ENCODE data around the gene ORAI2. TPM values are rescaled to one million over a fixed set of nuclear protein-coding genes. Genes with fewer than 3 reads are reported as not detected.
A peak's percentile ranks its signal among the peaks of the same experiment; 100 is the strongest.

ORAI2 gene
- total RNA-seq, 4 donors from 2014 or later: 2.7 to 6.8 (median 6.4) TPM

GRCh38 chr7:102434039-102434486 is 688 bp downstream of the ORAI2 start:
- no peak for DNase-seq (ENCODE audit: low spot score in 2 of 2)
- TF ChIP-seq POLR2A (IDR thresholded peaks at IDR 0.05): no peak
- TF ChIP-seq, protein P1, sequence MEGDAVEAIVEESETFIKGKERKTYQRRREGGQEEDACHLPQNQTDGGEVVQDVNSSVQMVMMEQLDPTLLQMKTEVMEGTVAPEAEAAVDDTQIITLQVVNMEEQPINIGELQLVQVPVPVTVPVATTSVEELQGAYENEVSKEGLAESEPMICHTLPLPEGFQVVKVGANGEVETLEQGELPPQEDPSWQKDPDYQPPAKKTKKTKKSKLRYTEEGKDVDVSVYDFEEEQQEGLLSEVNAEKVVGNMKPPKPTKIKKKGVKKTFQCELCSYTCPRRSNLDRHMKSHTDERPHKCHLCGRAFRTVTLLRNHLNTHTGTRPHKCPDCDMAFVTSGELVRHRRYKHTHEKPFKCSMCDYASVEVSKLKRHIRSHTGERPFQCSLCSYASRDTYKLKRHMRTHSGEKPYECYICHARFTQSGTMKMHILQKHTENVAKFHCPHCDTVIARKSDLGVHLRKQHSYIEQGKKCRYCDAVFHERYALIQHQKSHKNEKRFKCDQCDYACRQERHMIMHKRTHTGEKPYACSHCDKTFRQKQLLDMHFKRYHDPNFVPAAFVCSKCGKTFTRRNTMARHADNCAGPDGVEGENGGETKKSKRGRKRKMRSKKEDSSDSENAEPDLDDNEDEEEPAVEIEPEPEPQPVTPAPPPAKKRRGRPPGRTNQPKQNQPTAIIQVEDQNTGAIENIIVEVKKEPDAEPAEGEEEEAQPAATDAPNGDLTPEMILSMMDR (IDR thresholded peaks at IDR 0.05): no peak

GRCh38 chr7:102436118-102436517 is 2.7 kb downstream of the ORAI2 start:
- DNase-seq (ENCODE audit: low spot score in 2 of 2): no peak
- intact Hi-C loops (cut with DNase I; ENCODE audit: low total_unique reads): no loop called here
- 92 to 96% methylated on average over 10 of the region's 10 CpGs for WGBS, 2 donors
- H3K4me3 ChIP-seq (ENCODE audit: low read depth, poor library complexity, severe bottlenecking): no peak overlapping the region
- TF ChIP-seq, protein P1 (IDR thresholded peaks at IDR 0.05): no peak
- no peak for TF ChIP-seq POLR2A (IDR thresholded peaks at IDR 0.05)

More at GRCh38 chr7:102434039-102434486, 688 bp downstream of the ORAI2 start:
- peak overlapping the region; percentile 48 for H3K4me3 ChIP-seq (ENCODE audit: low read depth, poor library complexity, severe bottlenecking)
- WGBS, 2 donors: 37 to 40% methylated on average over 9 of the region's 9 CpGs
- intact Hi-C loops (cut with DNase I; ENCODE audit: low total_unique reads): no loop called here

- no peak overlapping the region for H3K4me3 ChIP-seq (ENCODE audit: low read depth, poor library complexity, severe bottlenecking)
- DNase-seq (ENCODE audit: low spot score in 2 of 2): no peak
- 67 to 68% methylated on average over 17 of the region's 17 CpGs for WGBS, 2 donors
- intact Hi-C loops (cut with DNase I; ENCODE audit: low total_unique reads): no loop called here
- TF ChIP-seq POLR2A (IDR thresholded peaks at IDR 0.05): no peak
- TF ChIP-seq, protein P1 (IDR thresholded peaks at IDR 0.05): no peak
These were observed 6.8 kb downstream of the ORAI2 start for GRCh38 chr7:102439963-102440795.

DNA sequence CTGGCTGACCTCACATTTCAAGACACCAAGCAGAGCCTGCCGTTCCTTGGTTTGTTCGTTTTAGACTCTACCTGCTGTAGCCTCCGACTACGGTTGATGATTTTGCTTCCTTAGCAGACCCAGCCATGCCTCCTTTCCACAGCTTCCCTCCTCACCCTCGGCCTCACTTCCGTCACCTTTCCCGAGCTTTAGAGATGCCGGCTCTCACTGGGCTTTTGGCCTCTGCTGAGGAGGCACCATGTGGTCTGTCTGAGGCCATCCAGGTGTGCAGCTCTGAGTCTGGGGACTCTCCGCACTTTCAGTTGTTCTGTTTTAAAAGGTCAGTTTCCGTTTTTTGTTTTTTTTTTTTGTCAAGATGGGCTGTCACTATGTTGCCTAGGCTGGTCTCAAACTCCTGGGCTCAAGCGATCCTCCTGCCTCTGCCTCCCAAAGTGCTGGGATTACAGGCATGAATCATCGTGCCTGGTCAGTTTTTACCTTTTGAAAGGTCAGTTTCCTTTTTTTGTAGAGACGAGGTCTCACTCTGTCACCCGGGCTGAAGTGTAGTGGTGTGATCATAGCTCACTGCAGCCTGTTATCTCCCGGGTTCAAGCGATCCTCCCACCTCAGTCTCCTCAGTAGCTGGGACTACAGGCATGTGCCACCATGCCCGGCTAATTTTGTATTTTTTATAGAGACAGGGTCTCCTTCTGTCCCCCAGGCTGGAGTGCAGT is 11.7 kb downstream of the ORAI2 start:
- 94% methylated on average over 17 of the region's 17 CpGs for WGBS, 2 donors
- no peak for DNase-seq (ENCODE audit: low spot score in 2 of 2)
- no peak for TF ChIP-seq POLR2A (IDR thresholded peaks at IDR 0.05)
- TF ChIP-seq, protein P1 (IDR thresholded peaks at IDR 0.05): no peak
- H3K4me3 ChIP-seq (ENCODE audit: low read depth, poor library complexity, severe bottlenecking): no peak overlapping the region
- intact Hi-C loops (cut with DNase I; ENCODE audit: low total_unique reads): no loop called here

- DNase-seq (ENCODE audit: low spot score in 2 of 2): no peak
- TF ChIP-seq POLR2A (IDR thresholded peaks at IDR 0.05): no peak
- TF ChIP-seq, protein P1 (IDR thresholded peaks at IDR 0.05): no peak
- H3K4me3 ChIP-seq (ENCODE audit: low read depth, poor library complexity, severe bottlenecking): no peak overlapping the region
- intact Hi-C loops (cut with DNase I; ENCODE audit: low total_unique reads): no loop called here
- WGBS, 2 donors: 50% methylated on average over 2 of the region's 2 CpGs
These were observed 12.3 kb downstream of the ORAI2 start for GRCh38 chr7:102445674-102446071.

Data from lower leg skin (tissue), 4 donors.